Suprapubic skin (tissue), 4 donors: Measurements from ENCODE around the gene GLIS1. TPM values are rescaled to one million over a fixed set of nuclear protein-coding genes. Genes with fewer than 3 reads are reported as not detected.

Source experiments
- DNase-seq, 2 donors: peaks; one replicate each; pipeline ENCODE4 v3.0.0-alpha.2; 2019; ENCODE audit warnings: low spot score in 2 of 2
- H3K27ac ChIP-seq: fragments of 200-600 bp; sonication (generic); one replicate; pipeline ENCODE4 v1.5.1; 2019
- H3K27me3 ChIP-seq: fragments of 200-600 bp; sonication (generic); one replicate; pipeline ENCODE4 v1.5.1; 2019
- H3K36me3 ChIP-seq: fragments of 200-600 bp; sonication (generic); one replicate; pipeline ENCODE4 v1.5.1; 2019
- H3K4me1 ChIP-seq: fragments of 200-600 bp; sonication (generic); one replicate; pipeline ENCODE4 v1.5.1; 2019
- H3K4me3 ChIP-seq: fragments of 200-600 bp; sonication (generic); one replicate; pipeline ENCODE4 v1.5.1; 2019; ENCODE audit warnings: mild to moderate bottlenecking
- H3K9me3 ChIP-seq: fragments of 200-600 bp; sonication (generic); one replicate; pipeline ENCODE4 v1.5.1; 2019
- EP300 ChIP-seq: sonication (generic); formaldehyde crosslinking; IDR thresholded peaks from one replicate; pipeline ENCODE4 v1.6.1; 2017; ENCODE audit warnings: antibody characterized with exemption
- POLR2A ChIP-seq, 2 donors: fragments of 450-650 bp; IDR thresholded peaks; one replicate each; pipeline ENCODE4 v1.6.1; 2017; ENCODE audit warnings: antibody characterized with exemption in 2 of 2, mild to moderate bottlenecking in 2 of 2, moderate library complexity in 2 of 2
- POLR2AphosphoS5 ChIP-seq, 3 donors: sonication (generic); formaldehyde crosslinking; IDR thresholded peaks; one replicate each; pipeline ENCODE4 v1.6.1; 2017; ENCODE audit warnings: antibody characterized with exemption in 3 of 3
- WGBS: methylation state at CpG from one replicate; pipeline ENCODE4 v1.1.5; 2018; 5-methylcytosine and 5-hydroxymethylcytosine counted together
- total RNA-seq, 4 donors: library from RNA; depleted of rRNA; stranded (reverse); fragments of >200 nt; gene quantifications; one replicate each; pipeline ENCODE4 v1.1.0, GENCODE V29; 2016
- TF ChIP-seq, protein P1 (sequence below), 2 donors: fragments of 200-600 bp in 1 of 2; fragments of 450-650 bp in 1 of 2; sonication (generic) in 1 of 2; IDR thresholded peaks; one replicate each; pipeline ENCODE4 v1.5.1; 2016 to 2019; ENCODE audit warnings: antibody characterized with exemption in 2 of 2, mild to moderate bottlenecking in 1 of 2, moderate library complexity in 1 of 2

GLIS1 gene
- total RNA-seq, 4 donors from 2014 or later: 0.34 to 1.5 (median 0.59) TPM

DNA sequence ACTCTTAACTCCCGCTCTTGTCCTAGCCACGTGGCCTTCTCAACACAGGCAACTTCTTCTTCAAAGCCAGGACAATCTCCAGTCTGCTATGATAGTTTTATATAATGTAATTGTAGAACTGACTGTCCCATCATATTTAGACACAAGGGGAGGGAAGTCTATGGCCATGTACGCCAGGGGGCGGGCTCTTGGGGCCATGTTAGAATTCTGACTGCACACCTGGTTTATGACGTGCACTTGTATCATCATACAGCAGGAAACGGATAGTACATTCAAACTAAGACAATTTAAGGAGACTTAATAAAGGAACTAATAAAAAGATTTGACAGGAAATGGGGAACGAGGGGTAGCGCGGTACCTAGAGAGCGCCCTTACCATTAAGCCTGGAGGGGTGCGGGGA is 258.3 kb downstream of the GLIS1 start:
- Histone ChIP-seq H3K36me3 (no peaks in the 10 kb centered on the region), H3K4me3 (no peak overlapping the region), H3K27ac (no peak overlapping the region), H3K27me3 (peaks cover 13% of the 10 kb centered on the region), H3K4me1 (no peaks in the 10 kb centered on the region), H3K9me3 (no peaks in the 10 kb centered on the region)
- no peak for DNase-seq
- no peak for TF ChIP-seq EP300
- no peak for TF ChIP-seq POLR2AphosphoS5 (IDR thresholded peaks at IDR 0.05)
- TF ChIP-seq, protein P1, sequence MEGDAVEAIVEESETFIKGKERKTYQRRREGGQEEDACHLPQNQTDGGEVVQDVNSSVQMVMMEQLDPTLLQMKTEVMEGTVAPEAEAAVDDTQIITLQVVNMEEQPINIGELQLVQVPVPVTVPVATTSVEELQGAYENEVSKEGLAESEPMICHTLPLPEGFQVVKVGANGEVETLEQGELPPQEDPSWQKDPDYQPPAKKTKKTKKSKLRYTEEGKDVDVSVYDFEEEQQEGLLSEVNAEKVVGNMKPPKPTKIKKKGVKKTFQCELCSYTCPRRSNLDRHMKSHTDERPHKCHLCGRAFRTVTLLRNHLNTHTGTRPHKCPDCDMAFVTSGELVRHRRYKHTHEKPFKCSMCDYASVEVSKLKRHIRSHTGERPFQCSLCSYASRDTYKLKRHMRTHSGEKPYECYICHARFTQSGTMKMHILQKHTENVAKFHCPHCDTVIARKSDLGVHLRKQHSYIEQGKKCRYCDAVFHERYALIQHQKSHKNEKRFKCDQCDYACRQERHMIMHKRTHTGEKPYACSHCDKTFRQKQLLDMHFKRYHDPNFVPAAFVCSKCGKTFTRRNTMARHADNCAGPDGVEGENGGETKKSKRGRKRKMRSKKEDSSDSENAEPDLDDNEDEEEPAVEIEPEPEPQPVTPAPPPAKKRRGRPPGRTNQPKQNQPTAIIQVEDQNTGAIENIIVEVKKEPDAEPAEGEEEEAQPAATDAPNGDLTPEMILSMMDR (IDR thresholded peaks at IDR 0.05): no peak
- no peak for TF ChIP-seq POLR2A (IDR thresholded peaks at IDR 0.05)
- 95% methylated on average over 11 of the region's 11 CpGs for WGBS

DNA sequence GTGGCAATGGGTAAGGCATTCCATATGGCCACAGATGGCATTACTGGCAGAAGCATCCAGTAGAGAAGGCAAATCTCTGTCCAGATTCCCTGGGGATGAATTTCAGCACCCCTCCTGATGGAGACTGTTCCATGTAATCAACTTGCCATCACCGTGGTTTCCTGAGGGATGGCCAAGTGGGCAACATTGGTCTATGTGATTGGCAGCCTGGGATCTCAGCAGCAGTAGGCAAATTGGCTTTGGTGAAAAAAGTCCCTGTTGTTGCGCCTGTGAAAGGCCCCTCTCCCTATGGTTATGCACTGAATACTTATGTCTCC is 260.5 kb downstream of the GLIS1 start:
- H3K9me3 ChIP-seq: no peaks in the 10 kb centered on the region
- DNase-seq: no peak
- no peaks in the 10 kb centered on the region for H3K27me3 ChIP-seq
- H3K4me1 ChIP-seq: no peaks in the 10 kb centered on the region
- WGBS: 89% methylated on average over 2 of the region's 2 CpGs
- TF ChIP-seq, protein P1 (IDR thresholded peaks at IDR 0.05): no peak
- no peak for TF ChIP-seq POLR2A (IDR thresholded peaks at IDR 0.05)
- no peak for TF ChIP-seq POLR2AphosphoS5 (IDR thresholded peaks at IDR 0.05)
- TF ChIP-seq EP300: no peak
- H3K36me3 ChIP-seq: no peaks in the 10 kb centered on the region
- no peak overlapping the region for H3K27ac ChIP-seq
- no peak overlapping the region for H3K4me3 ChIP-seq

DNA sequence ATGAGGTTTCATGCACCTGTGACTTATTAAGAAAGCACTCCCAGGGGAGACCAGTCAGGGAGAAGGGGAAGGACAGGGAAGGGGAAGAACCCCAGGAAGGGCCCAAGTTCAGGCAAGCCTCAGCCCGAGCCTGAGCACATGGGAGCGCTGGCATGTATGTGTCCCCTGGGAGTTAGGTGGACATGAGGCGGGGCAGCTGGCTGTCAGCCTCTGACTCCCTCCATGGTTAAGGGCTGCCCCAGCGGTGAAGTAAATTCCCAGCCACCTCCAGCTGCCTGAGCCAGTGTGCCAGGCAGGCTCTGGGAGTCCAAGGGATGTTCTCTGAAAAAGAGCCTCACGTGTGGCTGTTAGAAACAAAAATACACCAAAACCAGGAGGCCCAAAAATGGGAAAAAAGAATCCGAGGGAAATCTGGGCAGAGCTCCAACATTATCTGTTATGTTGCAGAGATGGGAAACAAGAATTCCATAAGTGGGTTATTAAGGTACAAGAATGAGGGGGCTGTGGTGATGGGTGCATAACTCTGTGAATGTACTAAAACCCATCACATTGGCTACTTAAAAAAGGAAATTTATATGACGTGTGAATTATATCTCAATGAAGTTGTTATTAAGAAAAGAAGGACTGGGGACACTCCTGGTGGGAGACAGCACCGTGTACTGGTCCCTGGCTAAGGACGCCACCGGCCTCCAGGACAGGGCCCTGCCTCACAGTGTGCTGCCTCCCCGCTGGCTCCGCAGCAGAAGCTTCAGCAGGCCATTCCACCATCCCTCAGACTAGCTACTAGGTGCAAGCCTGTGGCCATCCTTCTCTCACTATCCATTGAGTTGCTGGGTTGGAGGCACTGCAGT is 261.1 kb downstream of the GLIS1 start:
- no peak for DNase-seq
- Histone ChIP-seq H3K36me3 (no peaks in the 10 kb centered on the region), H3K27ac (no peak overlapping the region), H3K27me3 (no peaks in the 10 kb centered on the region), H3K4me1 (no peaks in the 10 kb centered on the region), H3K4me3 (no peak overlapping the region), H3K9me3 (no peaks in the 10 kb centered on the region)
- TF ChIP-seq EP300: no peak
- TF ChIP-seq, protein P1 (IDR thresholded peaks at IDR 0.05): no peak
- no peak for TF ChIP-seq POLR2AphosphoS5 (IDR thresholded peaks at IDR 0.05)
- no peak for TF ChIP-seq POLR2A (IDR thresholded peaks at IDR 0.05)
- WGBS: 85% methylated on average over 11 of the region's 12 CpGs

DNA sequence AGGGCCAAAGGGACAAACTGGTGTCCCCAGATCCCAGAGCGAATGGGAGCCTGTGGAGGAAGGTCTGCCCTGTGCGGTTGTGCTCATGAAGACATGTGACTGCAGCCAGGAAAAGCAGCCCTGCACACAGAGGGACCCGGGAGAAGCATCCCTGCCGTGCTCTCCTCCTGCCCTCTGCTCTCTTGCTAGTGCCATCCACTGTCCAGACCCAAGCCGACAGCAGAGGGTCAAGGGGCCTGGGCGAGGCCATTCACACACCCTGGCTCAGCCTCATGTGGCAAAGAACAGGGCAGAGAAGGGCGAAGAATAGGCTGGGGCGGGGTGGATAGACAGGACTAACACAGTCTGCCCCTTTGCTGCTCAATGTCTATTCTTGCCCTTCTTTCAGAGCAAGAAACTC is 262.4 kb downstream of the GLIS1 start:
- Histone ChIP-seq H3K4me3 (no peak overlapping the region), H3K9me3 (no peaks in the 10 kb centered on the region), H3K27me3 (no peaks in the 10 kb centered on the region), H3K27ac (no peak overlapping the region), H3K36me3 (no peaks in the 10 kb centered on the region), H3K4me1 (no peaks in the 10 kb centered on the region)
- 87% methylated on average over 8 of the region's 8 CpGs for WGBS
- peak in 1 of 2 donors; percentile 31 for DNase-seq
- TF ChIP-seq EP300 (no peak), POLR2A (IDR thresholded peaks at IDR 0.05) (no peak), POLR2AphosphoS5 (IDR thresholded peaks at IDR 0.05) (no peak)
- TF ChIP-seq, protein P1 (IDR thresholded peaks at IDR 0.05): no peak

DNA sequence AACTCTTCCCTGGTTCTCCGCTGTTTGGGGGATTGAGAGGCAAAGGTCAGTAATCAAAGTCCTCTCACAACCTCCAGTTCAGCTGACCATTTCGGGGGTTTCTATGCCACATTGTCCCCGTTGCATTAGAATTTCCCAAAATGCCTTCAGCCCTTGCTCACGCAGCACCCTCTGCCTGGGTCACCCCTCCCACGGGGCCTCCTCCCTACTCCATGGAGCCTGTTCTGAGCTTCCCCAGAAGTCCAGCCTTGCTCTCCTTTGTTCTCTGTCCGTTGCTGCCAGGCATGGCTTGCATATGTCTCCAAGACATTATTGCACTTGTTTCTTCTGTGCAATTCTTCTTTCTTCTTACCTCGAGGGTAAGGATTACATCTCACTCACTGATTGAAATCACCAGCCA is 263.3 kb downstream of the GLIS1 start:
- Histone ChIP-seq H3K36me3 (no peaks in the 10 kb centered on the region), H3K27me3 (no peaks in the 10 kb centered on the region), H3K9me3 (no peaks in the 10 kb centered on the region), H3K4me3 (no peak overlapping the region), H3K27ac (no peak overlapping the region), H3K4me1 (no peaks in the 10 kb centered on the region)
- peak; percentile 17 to 40 for DNase-seq
- no peak for TF ChIP-seq EP300
- TF ChIP-seq, protein P1 (IDR thresholded peaks at IDR 0.05): no peak
- no peak for TF ChIP-seq POLR2AphosphoS5 (IDR thresholded peaks at IDR 0.05)
- TF ChIP-seq POLR2A (IDR thresholded peaks at IDR 0.05): no peak
- 68% methylated on average over 7 of the region's 7 CpGs for WGBS
